Measurements from ENCODE around the gene TMEM131L. TPM values are rescaled to one million over a fixed set of nuclear protein-coding genes. Genes with fewer than 3 reads are reported as not detected.

The TMEM131L gene
- polyA plus RNA-seq, 3 donors, result 11.2 to 58.3 (median 26.0) TPM

DNA sequence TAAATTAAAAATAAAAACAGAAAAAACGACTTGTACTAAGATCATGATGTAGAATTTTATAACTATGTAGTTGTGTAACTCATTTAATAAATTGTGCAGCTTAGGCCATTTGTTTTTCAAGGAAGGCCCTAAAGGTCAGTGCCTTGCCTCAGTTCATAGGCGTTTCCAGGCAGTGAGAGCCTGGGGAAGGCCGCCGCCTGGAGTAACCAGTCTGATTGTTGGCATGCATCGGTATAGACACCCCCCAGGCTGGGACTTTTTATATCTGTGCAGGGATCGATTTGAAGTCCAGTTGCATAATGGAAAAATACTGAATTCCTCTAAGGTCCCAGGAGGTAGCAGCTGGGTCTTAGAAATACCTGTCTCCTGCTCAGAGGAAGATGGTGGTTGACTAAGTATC is 77.2 kb downstream of the TMEM131L start:
- peaks cover 3 to 58% of the 10 kb centered on the region in 2 donors for H3K36me3 ChIP-seq (replicated peaks in 1 of 2; ENCODE audit: control insufficient read depth in 1 of 2, insufficient read depth in 2 of 2, low read length in 2 of 2)
- no peak overlapping the region for H3K4me3 Mint-ChIP-seq

DNA sequence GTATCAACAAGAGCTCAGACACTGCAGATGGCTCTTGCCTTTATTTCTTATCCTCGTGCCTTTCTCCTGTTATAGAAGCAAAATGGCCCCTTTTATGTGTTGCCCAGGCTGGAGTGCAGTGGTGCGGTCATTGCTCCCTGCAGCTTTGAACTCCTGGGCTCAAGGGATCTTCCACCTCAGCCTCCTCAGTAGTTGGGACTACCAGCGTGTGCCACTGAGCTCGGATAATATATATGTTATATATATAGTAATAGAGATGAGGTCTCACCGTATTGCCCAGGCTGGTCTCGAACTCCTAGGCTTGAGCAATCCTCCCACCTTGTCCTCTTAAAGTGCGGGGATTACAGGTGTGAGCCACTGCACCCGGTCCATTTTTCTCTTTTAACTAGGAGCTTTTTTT is 79.7 kb downstream of the TMEM131L start:
- peaks cover 14% of the 10 kb centered on the region for H3K4me1 Mint-ChIP-seq
- no peaks in the 10 kb centered on the region for H3K9me3 ChIP-seq (replicated peaks in 1 of 2; ENCODE audit: control insufficient read depth in 1 of 2, insufficient read depth in 1 of 2, low read length in 2 of 2)
- H3K27me3 Mint-ChIP-seq (ENCODE audit: low read depth in 3 of 3), result no peaks in the 10 kb centered on the region
- peaks cover 0 to 3% (median 0%) of the 10 kb centered on the region in 7 donors for H3K9me3 Mint-ChIP-seq
- H4K20me1 ChIP-seq (ENCODE audit: insufficient read depth, low read length), result peaks cover 99% of the 10 kb centered on the region
- no peak overlapping the region for H3K27ac ChIP-seq (ENCODE audit: low read depth in 1 of 2, low read length in 2 of 2)
- peaks cover 7 to 50% of the 10 kb centered on the region in 2 donors for H3K36me3 ChIP-seq (replicated peaks in 1 of 2; ENCODE audit: control insufficient read depth in 1 of 2, insufficient read depth in 2 of 2, low read length in 2 of 2)
- H3K4me1 ChIP-seq (ENCODE audit: control insufficient read depth in 1 of 2, insufficient read depth in 2 of 2, low read length in 2 of 2), result no peaks in the 10 kb centered on the region
- DNase-seq, result no peak
- H3K36me3 Mint-ChIP-seq, result peaks cover 25 to 47% of the 10 kb centered on the region in 2 donors
- H2AFZ ChIP-seq (ENCODE audit: insufficient read depth, low read depth, low read length, poor library complexity, severe bottlenecking), result no peak overlapping the region
- peaks cover 82% of the 10 kb centered on the region for H3K79me2 ChIP-seq (ENCODE audit: insufficient read depth, low read length)
- H3K27ac Mint-ChIP-seq, result peak overlapping the region in 1 of 7 donors; percentile 25
- WGBS (ENCODE audit: insufficient coverage), result 100% methylated on average over 2 of the region's 8 CpGs
- no peak overlapping the region for H3K9ac ChIP-seq (ENCODE audit: insufficient read depth, low read length, poor library complexity, severe bottlenecking)
- H3K27me3 ChIP-seq (ENCODE audit: control insufficient read depth in 2 of 2, insufficient read depth in 2 of 2, low read length in 2 of 2), result no peaks in the 10 kb centered on the region
- intact Hi-C loops (cut with micrococcal nuclease), result no loop called here
- no peak overlapping the region for H3K4me2 ChIP-seq (replicated peaks; ENCODE audit: extremely low read depth, low read length, poor library complexity, severe bottlenecking)
- no peak overlapping the region for H3K4me3 Mint-ChIP-seq
- no peak overlapping the region for H3K4me3 ChIP-seq (replicated peaks in 1 of 3; ENCODE audit: low read depth in 2 of 3, low read length in 3 of 3)
- TF ChIP-seq, protein P1, sequence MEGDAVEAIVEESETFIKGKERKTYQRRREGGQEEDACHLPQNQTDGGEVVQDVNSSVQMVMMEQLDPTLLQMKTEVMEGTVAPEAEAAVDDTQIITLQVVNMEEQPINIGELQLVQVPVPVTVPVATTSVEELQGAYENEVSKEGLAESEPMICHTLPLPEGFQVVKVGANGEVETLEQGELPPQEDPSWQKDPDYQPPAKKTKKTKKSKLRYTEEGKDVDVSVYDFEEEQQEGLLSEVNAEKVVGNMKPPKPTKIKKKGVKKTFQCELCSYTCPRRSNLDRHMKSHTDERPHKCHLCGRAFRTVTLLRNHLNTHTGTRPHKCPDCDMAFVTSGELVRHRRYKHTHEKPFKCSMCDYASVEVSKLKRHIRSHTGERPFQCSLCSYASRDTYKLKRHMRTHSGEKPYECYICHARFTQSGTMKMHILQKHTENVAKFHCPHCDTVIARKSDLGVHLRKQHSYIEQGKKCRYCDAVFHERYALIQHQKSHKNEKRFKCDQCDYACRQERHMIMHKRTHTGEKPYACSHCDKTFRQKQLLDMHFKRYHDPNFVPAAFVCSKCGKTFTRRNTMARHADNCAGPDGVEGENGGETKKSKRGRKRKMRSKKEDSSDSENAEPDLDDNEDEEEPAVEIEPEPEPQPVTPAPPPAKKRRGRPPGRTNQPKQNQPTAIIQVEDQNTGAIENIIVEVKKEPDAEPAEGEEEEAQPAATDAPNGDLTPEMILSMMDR (IDR thresholded peaks at IDR 0.05), result no peak

More for the DNA sequence above, 77.2 kb downstream of the TMEM131L start:
- Histone ChIP-seq H2AFZ (ENCODE audit: insufficient read depth, low read depth, low read length, poor library complexity, severe bottlenecking) (no peak overlapping the region), H3K4me2 (replicated peaks; ENCODE audit: extremely low read depth, low read length, poor library complexity, severe bottlenecking) (no peak overlapping the region), H3K9me3 (replicated peaks in 1 of 2; ENCODE audit: control insufficient read depth in 1 of 2, insufficient read depth in 1 of 2, low read length in 2 of 2) (no peaks in the 10 kb centered on the region), H4K20me1 (ENCODE audit: insufficient read depth, low read length) (peaks cover 100% of the 10 kb centered on the region), H3K4me1 (ENCODE audit: control insufficient read depth in 1 of 2, insufficient read depth in 2 of 2, low read length in 2 of 2) (no peaks in the 10 kb centered on the region), H3K9ac (ENCODE audit: insufficient read depth, low read length, poor library complexity, severe bottlenecking) (no peak overlapping the region), H3K27ac (ENCODE audit: low read depth in 1 of 2, low read length in 2 of 2) (no peak overlapping the region), H3K27me3 (ENCODE audit: control insufficient read depth in 2 of 2, insufficient read depth in 2 of 2, low read length in 2 of 2) (no peaks in the 10 kb centered on the region), H3K4me3 (replicated peaks in 1 of 3; ENCODE audit: low read depth in 2 of 3, low read length in 3 of 3) (no peak overlapping the region), H3K79me2 (ENCODE audit: insufficient read depth, low read length) (peaks cover 93% of the 10 kb centered on the region)
- Mint-ChIP-seq H3K27ac (peak overlapping the region in 1 of 7 donors; percentile 58), H3K27me3 (ENCODE audit: low read depth in 3 of 3) (no peaks in the 10 kb centered on the region), H3K4me1 (peaks cover 10% of the 10 kb centered on the region), H3K9me3 (no peaks in the 10 kb centered on the region), H3K36me3 (peaks cover 25 to 48% of the 10 kb centered on the region in 2 donors)
- TF ChIP-seq, protein P1 (IDR thresholded peaks at IDR 0.05), result no peak
- 98% methylated on average over 5 of the region's 6 CpGs for WGBS (ENCODE audit: insufficient coverage)
- intact Hi-C loops (cut with micrococcal nuclease), result no loop called here
- DNase-seq, result no peak

Measured in CD14-positive monocyte (primary cell).